Panc1 (cell line): ENCODE data around the gene RBM19. TPM values are rescaled to one million over a fixed set of nuclear protein-coding genes. Genes with fewer than 3 reads are reported as not detected.

Experiments used
- ATAC-seq: fragments of 200-7000 bp; cut with Tn5 transposase; 2 replicates; pipeline ENCODE4 v1.9.1; 2020; ENCODE audit warnings: mild to moderate bottlenecking, moderate library complexity
- BruUV-seq: library from RNA; stranded (reverse); fragments of 400-500 nt; replicated peaks from 2 replicates; lab custom pipeline; 2021; lab: Mats Ljungman, UMichigan
- CTCF ChIA-PET: fragments of 300-600 bp; sonication (Branson Sonifier 250); formaldehyde crosslinking; loops from one replicate; lab custom pipeline; 2022; ENCODE audit warnings: antibody characterized with exemption; lab: Charles Lee
- POLR2A ChIA-PET: fragments of 300-600 bp; sonication (Branson Sonifier 250); formaldehyde crosslinking; loops from one replicate; lab custom pipeline; 2022; ENCODE audit warnings: antibody characterized with exemption; lab: Charles Lee
- DNase-seq: peaks from one replicate; pipeline ENCODE4 v3.0.0-alpha.2; 2010; ENCODE audit warnings: low read depth, low spot score
- H3K27ac ChIP-seq: 2 replicates; pipeline ENCODE4 v1.5.1; 2011; ENCODE audit warnings: mild to moderate bottlenecking, low read length, inconsistent platforms
- H3K27me3 ChIP-seq: fragments of 200-500 bp; sonication (Bioruptor generic); 2 replicates; pipeline ENCODE4 v1.6.0; 2014; ENCODE audit warnings: low read length, inconsistent platforms; ENCODE audit not compliant: control insufficient read depth, insufficient read depth
- H3K36me3 ChIP-seq: fragments of 200-500 bp; sonication (Bioruptor generic); 2 replicates; pipeline ENCODE4 v1.5.1; 2014; ENCODE audit warnings: inconsistent platforms, mild to moderate bottlenecking, low read length, moderate library complexity; ENCODE audit not compliant: control insufficient read depth, insufficient read depth
- H3K4me1 ChIP-seq: 2 replicates; pipeline ENCODE4 v1.5.1; 2011; ENCODE audit warnings: inconsistent platforms, mild to moderate bottlenecking, low read length, moderate library complexity; ENCODE audit not compliant: control insufficient read depth, insufficient read depth
- H3K4me3 ChIP-seq, 2 experiments: 2 replicates each; pipeline ENCODE4 v1.5.1; 2011 to 2012; ENCODE audit warnings: low read depth in 2 of 2, low read length in 2 of 2, mild to moderate bottlenecking in 2 of 2, inconsistent platforms in 1 of 2, moderate library complexity in 1 of 2
- H3K9me3 ChIP-seq: fragments of 200-500 bp; sonication (Bioruptor generic); 2 replicates; pipeline ENCODE4 v1.5.1; 2014; ENCODE audit warnings: low read depth, mild to moderate bottlenecking, inconsistent platforms, low read length, moderate library complexity; ENCODE audit not compliant: control insufficient read depth, insufficient read depth
- CTCF ChIP-seq: fragments of 450-650 bp; IDR thresholded peaks from 2 replicates; pipeline ENCODE4 v1.5.1; 2017; ENCODE audit warnings: mild to moderate bottlenecking
- POLR2AphosphoS5 ChIP-seq: IDR thresholded peaks from 2 replicates; pipeline ENCODE4 v1.6.1; 2012; ENCODE audit warnings: mild to moderate bottlenecking, low read depth, low read length, moderate library complexity
- REST ChIP-seq, 2 experiments: IDR thresholded peaks; 2 replicates each; pipeline ENCODE4 v1.6.1; 2011 to 2012; ENCODE audit warnings: low read depth in 2 of 2, control low read depth in 1 of 2, low read length in 1 of 2, mild to moderate bottlenecking in 1 of 2, moderate library complexity in 1 of 2; ENCODE audit not compliant: insufficient read depth in 1 of 2
- SIN3A ChIP-seq: IDR thresholded peaks from 2 replicates; pipeline ENCODE4 v1.6.1; 2012; ENCODE audit warnings: low read depth, mild to moderate bottlenecking, low read length, moderate library complexity, borderline replicate concordance; ENCODE audit not compliant: insufficient read depth
- TCF7L2 ChIP-seq: IDR thresholded peaks from 2 replicates; pipeline ENCODE4 v1.6.1; 2011; ENCODE audit warnings: mild to moderate bottlenecking, low read depth, low read length, inconsistent platforms
- in situ Hi-C: cut with HindIII; loops from 2 replicates; pipeline ENCODE4 v1.10.0; 2016; ENCODE audit warnings: low sequenced_read_pairs, low pct_unique_long_range_greater_than_20kb
- intact Hi-C: fragments of 100-400 bp; cut with micrococcal nuclease; formaldehyde crosslinking; loops from one replicate; pipeline ENCODE4 v1.10.0; 2022; ENCODE audit not compliant: unreplicated experiment
- total RNA-seq: library from RNA; stranded (reverse); gene quantifications from one replicate; pipeline ENCODE4 v1.2.1, GENCODE V29; 2021; ENCODE audit not compliant: unreplicated experiment

Gene RBM19
- total RNA-seq, 1 experiment from 2014 or later, result 44.8 TPM

GRCh38 chr12:113971392-113971791 is 5.3 kb upstream of the RBM19 start:
- in situ Hi-C loops (no loop called here), intact Hi-C loops (no loop called here)
- POLR2A ChIA-PET, result no interaction called here
- Histone ChIP-seq H3K4me1 (0 out of 2 replicates have a peak, but pooled peaks cover 3% of the 10 kb centered on the region), H3K27me3 (peaks cover 15% of the 10 kb centered on the region), H3K27ac (no peak overlapping the region), H3K36me3 (no peaks in the 10 kb centered on the region), H3K4me3 (no peak overlapping the region), H3K9me3 (no peaks in the 10 kb centered on the region)
- BruUV-seq, result no TSS peak
- ATAC-seq, result no peak
- CTCF ChIA-PET, result no interaction called here
- DNase-seq, result no peak
- no peak for TF ChIP-seq REST (IDR thresholded peaks at IDR 0.05; ENCODE audit: insufficient read depth in 1 of 2, low read depth in 2 of 2, low read length in 1 of 2)
- no peak for TF ChIP-seq SIN3A
- TF ChIP-seq CTCF, result no peak
- no peak for TF ChIP-seq TCF7L2
- no peak for TF ChIP-seq POLR2AphosphoS5

GRCh38 chr12:113970211-113970610 is 4.1 kb upstream of the RBM19 start:
- H3K36me3 ChIP-seq, result peaks cover 2% of the 10 kb centered on the region; the same call in 1 of the 2 replicates
- H3K27ac ChIP-seq, result no peak overlapping the region
- ATAC-seq, result no peak
- DNase-seq, result no peak
- ChIA-PET POLR2A (interaction anchor here (0.6 kb wide), 1 partner anchor 61 kb away, joined by 3 read pairs; no protein-coding TSS in a partner anchor), CTCF (no interaction called here)
- TF ChIP-seq POLR2AphosphoS5 (no peak), SIN3A (no peak), TCF7L2 (no peak), CTCF (no peak), REST (IDR thresholded peaks at IDR 0.05; ENCODE audit: insufficient read depth in 1 of 2, low read depth in 2 of 2, low read length in 1 of 2) (no peak)
- H3K27me3 ChIP-seq, result peaks cover 14% of the 10 kb centered on the region
- H3K4me1 ChIP-seq, result peaks cover 4% of the 10 kb centered on the region; the same call in 1 of the 2 replicates
- no peaks in the 10 kb centered on the region for H3K9me3 ChIP-seq
- H3K4me3 ChIP-seq, result no peak overlapping the region
- BruUV-seq, result no TSS peak
- intact Hi-C loops, result no loop called here
- in situ Hi-C loops, result no loop called here
